Uterus (tissue), 2 donors: Measurements from ENCODE around the gene MON1B.

Experiments
- CTCF ChIP-seq, 4 experiments: fragments of 200-600 bp in 2 of 4; fragments of 450-650 bp in 2 of 4; sonication (generic) in 2 of 4; IDR thresholded peaks; one replicate each; pipeline ENCODE4 v1.5.1; 2016 to 2019; ENCODE audit warnings: antibody characterized with exemption in 4 of 4, mild to moderate bottlenecking in 2 of 4, moderate library complexity in 1 of 4
- POLR2A ChIP-seq, 2 donors: fragments of 450-650 bp; IDR thresholded peaks; one replicate each; pipeline ENCODE4 v1.6.1; 2016; ENCODE audit warnings: antibody characterized with exemption in 2 of 2, mild to moderate bottlenecking in 1 of 2, moderate library complexity in 1 of 2

GRCh38 chr16:77207030-77207429, 16.0 kb downstream of the MON1B start:
- TF ChIP-seq POLR2A (IDR thresholded peaks at IDR 0.05) (no peak), CTCF (IDR thresholded peaks at IDR 0.05) (no peak)
